Cardiac muscle cell (in vitro differentiated cells and primary cell): ENCODE results near the gene MAP3K7. TPM values are rescaled to one million over a fixed set of nuclear protein-coding genes. Genes with fewer than 3 reads are reported as not detected.

ENCODE experiments used
- DNase-seq, 2 donors: peaks; one replicate each; pipeline versions ENCODE4 v3.0.0 to v3.0.0-alpha.2; 2010 to 2017; ENCODE audit warnings: low read depth in 1 of 2, low spot score in 1 of 2
- H3K27ac ChIP-seq: fragments of 200-600 bp; sonication (generic); 2 replicates; pipeline ENCODE4 v1.5.1; 2016
- H3K27me3 ChIP-seq: fragments of 200-600 bp; sonication (generic); 2 replicates; pipeline ENCODE4 v1.6.0; 2016; ENCODE audit warnings: control low read depth
- H3K36me3 ChIP-seq: fragments of 200-600 bp; sonication (generic); 2 replicates; pipeline ENCODE4 v1.5.1; 2016; ENCODE audit warnings: control low read depth
- H3K4me1 ChIP-seq: fragments of 200-600 bp; sonication (generic); 2 replicates; pipeline ENCODE4 v1.8.1; 2017; ENCODE audit warnings: low read depth, mild to moderate bottlenecking, mixed run types
- H3K4me3 ChIP-seq: fragments of 200-600 bp; sonication (generic); 2 replicates; pipeline ENCODE4 v1.5.1; 2016; ENCODE audit warnings: mild to moderate bottlenecking
- H3K9me3 ChIP-seq: fragments of 200-600 bp; sonication (generic); 2 replicates; pipeline ENCODE4 v1.5.1; 2017; ENCODE audit warnings: low read depth, mild to moderate bottlenecking, control low read depth
- polyA plus RNA-seq: library from polyadenylated mRNA; unstranded; fragments of >200 nt; fragmentation: Nextera tagmentation; extraction: Ambion mirVana; gene quantifications from 2 replicates; pipeline ENCODE4 v1.2.1, GENCODE V29; 2016
- total RNA-seq: library from RNA; depleted of rRNA; stranded (reverse); fragments of >200 nt; gene quantifications from 2 replicates; pipeline ENCODE4 v1.2.3, GENCODE V29; 2016
- TF ChIP-seq, protein P1 (sequence below): IDR thresholded peaks from 2 replicates; pipeline ENCODE4 v1.5.1; 2012; ENCODE audit warnings: low read depth, mild to moderate bottlenecking, low read length

Gene MAP3K7
- total RNA-seq (24.0 and 37.6 TPM in 2 replicates), polyA plus RNA-seq (31.9 and 38.2 TPM in 2 replicates)

DNA sequence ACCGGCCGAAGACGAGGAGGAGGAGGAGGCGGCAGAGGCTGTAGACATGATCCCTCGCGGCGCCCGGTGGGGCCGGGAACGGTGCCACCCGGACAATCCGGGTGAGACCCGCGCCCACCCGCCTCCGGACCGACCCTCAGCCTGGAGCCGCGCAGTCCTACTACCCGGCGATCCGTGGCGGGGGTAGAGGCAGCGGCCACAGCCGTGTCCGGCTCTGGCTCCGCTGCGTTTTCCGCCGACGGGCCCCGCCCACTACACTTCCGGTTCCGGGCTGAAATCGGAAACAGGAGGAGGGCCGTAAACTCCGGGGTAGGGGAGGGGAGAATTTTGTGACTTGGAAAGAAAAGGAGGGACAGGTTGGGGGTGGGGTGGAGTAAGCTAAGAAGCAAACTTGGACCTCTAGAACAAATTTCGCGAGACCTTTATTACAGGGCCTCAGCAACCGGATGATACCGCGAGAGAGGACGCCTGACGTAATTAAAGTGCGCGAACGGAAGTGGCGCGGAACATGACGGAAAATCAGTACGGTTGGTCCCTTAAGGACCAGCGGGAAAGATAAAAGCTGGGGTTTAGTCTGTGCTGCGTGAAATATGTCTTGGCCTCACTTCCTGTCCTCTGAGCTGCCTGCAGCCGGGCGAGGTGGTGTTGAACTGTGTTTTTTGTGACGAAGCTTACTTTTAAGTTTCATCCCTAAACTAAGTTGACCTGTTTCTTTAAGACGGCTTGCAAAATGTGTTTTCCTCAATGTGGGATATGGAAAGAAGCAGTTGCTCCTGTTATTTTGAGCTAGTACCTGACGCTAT lies at the start of gene MAP3K7:
Gene MAP3K7, minus strand, starts transcription at position 237 of the 803 bp plus-strand sequence. Its CDS starts 189 bp downstream, at position 48.
- peaks cover 7% of the 10 kb centered on the region for H3K27me3 ChIP-seq
- peak within 1 kb of the TSS; percentile 98 for H3K27ac ChIP-seq
- H3K4me3 ChIP-seq: peak within 1 kb of the TSS; percentile 99
- TF ChIP-seq, protein P1, sequence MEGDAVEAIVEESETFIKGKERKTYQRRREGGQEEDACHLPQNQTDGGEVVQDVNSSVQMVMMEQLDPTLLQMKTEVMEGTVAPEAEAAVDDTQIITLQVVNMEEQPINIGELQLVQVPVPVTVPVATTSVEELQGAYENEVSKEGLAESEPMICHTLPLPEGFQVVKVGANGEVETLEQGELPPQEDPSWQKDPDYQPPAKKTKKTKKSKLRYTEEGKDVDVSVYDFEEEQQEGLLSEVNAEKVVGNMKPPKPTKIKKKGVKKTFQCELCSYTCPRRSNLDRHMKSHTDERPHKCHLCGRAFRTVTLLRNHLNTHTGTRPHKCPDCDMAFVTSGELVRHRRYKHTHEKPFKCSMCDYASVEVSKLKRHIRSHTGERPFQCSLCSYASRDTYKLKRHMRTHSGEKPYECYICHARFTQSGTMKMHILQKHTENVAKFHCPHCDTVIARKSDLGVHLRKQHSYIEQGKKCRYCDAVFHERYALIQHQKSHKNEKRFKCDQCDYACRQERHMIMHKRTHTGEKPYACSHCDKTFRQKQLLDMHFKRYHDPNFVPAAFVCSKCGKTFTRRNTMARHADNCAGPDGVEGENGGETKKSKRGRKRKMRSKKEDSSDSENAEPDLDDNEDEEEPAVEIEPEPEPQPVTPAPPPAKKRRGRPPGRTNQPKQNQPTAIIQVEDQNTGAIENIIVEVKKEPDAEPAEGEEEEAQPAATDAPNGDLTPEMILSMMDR: no peak
- no peaks in the 10 kb centered on the region for H3K36me3 ChIP-seq
- no peaks in the 10 kb centered on the region for H3K9me3 ChIP-seq
- H3K4me1 ChIP-seq: peaks cover 23% of the 10 kb centered on the region
- DNase-seq: peak; percentile 91 to 98

- Histone ChIP-seq H3K4me1 (peaks cover 7% of the 10 kb centered on the region), H3K27ac (no peak overlapping the region), H3K36me3 (no peaks in the 10 kb centered on the region), H3K9me3 (no peaks in the 10 kb centered on the region), H3K4me3 (no peak overlapping the region), H3K27me3 (no peaks in the 10 kb centered on the region)
- no peak for DNase-seq
- TF ChIP-seq, protein P1: no peak
Measured at GRCh38 chr6:90631046-90631445, 44.2 kb upstream of the MAP3K7 start.

- no peak overlapping the region for H3K4me3 ChIP-seq
- no peak for DNase-seq
- no peaks in the 10 kb centered on the region for H3K27me3 ChIP-seq
- TF ChIP-seq, protein P1: no peak
- no peaks in the 10 kb centered on the region for H3K9me3 ChIP-seq
- no peaks in the 10 kb centered on the region for H3K4me1 ChIP-seq
- H3K36me3 ChIP-seq: no peaks in the 10 kb centered on the region
- no peak overlapping the region for H3K27ac ChIP-seq
Measured at GRCh38 chr6:90621581-90621980, 34.7 kb upstream of the MAP3K7 start.

GRCh38 chr6:90619221-90619620 lies 32.3 kb upstream of the MAP3K7 start:
- Histone ChIP-seq H3K36me3 (no peaks in the 10 kb centered on the region), H3K9me3 (no peaks in the 10 kb centered on the region), H3K27me3 (no peaks in the 10 kb centered on the region), H3K4me3 (no peak overlapping the region), H3K4me1 (no peaks in the 10 kb centered on the region), H3K27ac (no peak overlapping the region)
- TF ChIP-seq, protein P1: no peak
- DNase-seq: no peak

GRCh38 chr6:90612313-90612680 lies 25.4 kb upstream of the MAP3K7 start:
- TF ChIP-seq, protein P1: no peak
- Histone ChIP-seq H3K4me3 (no peak overlapping the region), H3K36me3 (no peaks in the 10 kb centered on the region), H3K27me3 (no peaks in the 10 kb centered on the region), H3K9me3 (no peaks in the 10 kb centered on the region), H3K4me1 (no peaks in the 10 kb centered on the region), H3K27ac (no peak overlapping the region)
- no peak for DNase-seq
